WI38 (cell line): ENCODE data around the gene GLT1D1.

ENCODE experiments used
- H3K4me3 ChIP-seq: 2 replicates; pipeline ENCODE4 v1.5.1; 2011; ENCODE audit warnings: low read depth, mild to moderate bottlenecking, control low read depth, low read length
- CTCF ChIP-seq: IDR thresholded peaks from 2 replicates; pipeline ENCODE4 v1.5.1; 2012; ENCODE audit warnings: low read depth, mild to moderate bottlenecking, control low read depth, low read length

The GLT1D1 gene

GRCh38 chr12:128978067-128978466, 124.8 kb downstream of the GLT1D1 start:
- H3K4me3 ChIP-seq: no peak overlapping the region
- TF ChIP-seq CTCF: no peak

- TF ChIP-seq CTCF: no peak
- H3K4me3 ChIP-seq: no peak overlapping the region
These were observed 127.3 kb downstream of the GLT1D1 start for GRCh38 chr12:128980623-128981022.

GRCh38 chr12:128981971-128982533, 128.8 kb downstream of the GLT1D1 start:
- no peak overlapping the region for H3K4me3 ChIP-seq
- no peak for TF ChIP-seq CTCF

GRCh38 chr12:128982933-128983332, 129.7 kb downstream of the GLT1D1 start:
- no peak for TF ChIP-seq CTCF
- no peak overlapping the region for H3K4me3 ChIP-seq

GRCh38 chr12:128983371-128983770, 130.1 kb downstream of the GLT1D1 start:
- no peak overlapping the region for H3K4me3 ChIP-seq
- TF ChIP-seq CTCF: no peak

GRCh38 chr12:128986957-128987356, 133.7 kb downstream of the GLT1D1 start:
- no peak overlapping the region for H3K4me3 ChIP-seq
- TF ChIP-seq CTCF: no peak

- TF ChIP-seq CTCF: no peak
- no peak overlapping the region for H3K4me3 ChIP-seq
These were observed 136.0 kb downstream of the GLT1D1 start for GRCh38 chr12:128989287-128989686.
